Panc1 (cell line): ENCODE measurements around the gene NELFB. TPM values are rescaled to one million over a fixed set of nuclear protein-coding genes. Genes with fewer than 3 reads are reported as not detected.
"Not testable (repeated sequence)": the region's sequence is repeated elsewhere in the genome, so short reads cannot be mapped to it uniquely, and the experiment has no call there.

Source experiments
- ATAC-seq: fragments of 200-7000 bp; cut with Tn5 transposase; 2 replicates; pipeline ENCODE4 v1.9.1; 2020; ENCODE audit warnings: mild to moderate bottlenecking, moderate library complexity
- BruUV-seq: library from RNA; stranded (reverse); fragments of 400-500 nt; replicated peaks from 2 replicates; lab custom pipeline; 2021; lab: Mats Ljungman, UMichigan
- CTCF ChIA-PET: fragments of 300-600 bp; sonication (Branson Sonifier 250); formaldehyde crosslinking; loops from one replicate; lab custom pipeline; 2022; ENCODE audit warnings: antibody characterized with exemption; lab: Charles Lee
- POLR2A ChIA-PET: fragments of 300-600 bp; sonication (Branson Sonifier 250); formaldehyde crosslinking; loops from one replicate; lab custom pipeline; 2022; ENCODE audit warnings: antibody characterized with exemption; lab: Charles Lee
- DNase-seq: peaks from one replicate; pipeline ENCODE4 v3.0.0-alpha.2; 2010; ENCODE audit warnings: low read depth, low spot score
- H3K27ac ChIP-seq: 2 replicates; pipeline ENCODE4 v1.5.1; 2011; ENCODE audit warnings: mild to moderate bottlenecking, low read length, inconsistent platforms
- H3K27me3 ChIP-seq: fragments of 200-500 bp; sonication (Bioruptor generic); 2 replicates; pipeline ENCODE4 v1.6.0; 2014; ENCODE audit warnings: low read length, inconsistent platforms; ENCODE audit not compliant: control insufficient read depth, insufficient read depth
- H3K36me3 ChIP-seq: fragments of 200-500 bp; sonication (Bioruptor generic); 2 replicates; pipeline ENCODE4 v1.5.1; 2014; ENCODE audit warnings: inconsistent platforms, mild to moderate bottlenecking, low read length, moderate library complexity; ENCODE audit not compliant: control insufficient read depth, insufficient read depth
- H3K4me1 ChIP-seq: 2 replicates; pipeline ENCODE4 v1.5.1; 2011; ENCODE audit warnings: inconsistent platforms, mild to moderate bottlenecking, low read length, moderate library complexity; ENCODE audit not compliant: control insufficient read depth, insufficient read depth
- H3K4me3 ChIP-seq, 2 experiments: 2 replicates each; pipeline ENCODE4 v1.5.1; 2011 to 2012; ENCODE audit warnings: low read depth in 2 of 2, low read length in 2 of 2, mild to moderate bottlenecking in 2 of 2, inconsistent platforms in 1 of 2, moderate library complexity in 1 of 2
- H3K9me3 ChIP-seq: fragments of 200-500 bp; sonication (Bioruptor generic); 2 replicates; pipeline ENCODE4 v1.5.1; 2014; ENCODE audit warnings: low read depth, mild to moderate bottlenecking, inconsistent platforms, low read length, moderate library complexity; ENCODE audit not compliant: control insufficient read depth, insufficient read depth
- POLR2AphosphoS5 ChIP-seq: IDR thresholded peaks from 2 replicates; pipeline ENCODE4 v1.6.1; 2012; ENCODE audit warnings: mild to moderate bottlenecking, low read depth, low read length, moderate library complexity
- SIN3A ChIP-seq: IDR thresholded peaks from 2 replicates; pipeline ENCODE4 v1.6.1; 2012; ENCODE audit warnings: low read depth, mild to moderate bottlenecking, low read length, moderate library complexity, borderline replicate concordance; ENCODE audit not compliant: insufficient read depth
- TCF7L2 ChIP-seq: IDR thresholded peaks from 2 replicates; pipeline ENCODE4 v1.6.1; 2011; ENCODE audit warnings: mild to moderate bottlenecking, low read depth, low read length, inconsistent platforms
- in situ Hi-C: cut with HindIII; loops from 2 replicates; pipeline ENCODE4 v1.10.0; 2016; ENCODE audit warnings: low sequenced_read_pairs, low pct_unique_long_range_greater_than_20kb
- intact Hi-C: fragments of 100-400 bp; cut with micrococcal nuclease; formaldehyde crosslinking; loops from one replicate; pipeline ENCODE4 v1.10.0; 2022; ENCODE audit not compliant: unreplicated experiment
- total RNA-seq: library from RNA; stranded (reverse); gene quantifications from one replicate; pipeline ENCODE4 v1.2.1, GENCODE V29; 2021; ENCODE audit not compliant: unreplicated experiment
- TF ChIP-seq, protein P1 (sequence below): fragments of 450-650 bp; IDR thresholded peaks from 2 replicates; pipeline ENCODE4 v1.5.1; 2017; ENCODE audit warnings: mild to moderate bottlenecking
- TF ChIP-seq, protein P2 (sequence below), 2 experiments: IDR thresholded peaks; 2 replicates each; pipeline ENCODE4 v1.6.1; 2011 to 2012; ENCODE audit warnings: low read depth in 2 of 2, control low read depth in 1 of 2, low read length in 1 of 2, mild to moderate bottlenecking in 1 of 2, moderate library complexity in 1 of 2; ENCODE audit not compliant: insufficient read depth in 1 of 2

The NELFB gene
- total RNA-seq, 1 experiment from 2014 or later = 62.4 TPM

DNA sequence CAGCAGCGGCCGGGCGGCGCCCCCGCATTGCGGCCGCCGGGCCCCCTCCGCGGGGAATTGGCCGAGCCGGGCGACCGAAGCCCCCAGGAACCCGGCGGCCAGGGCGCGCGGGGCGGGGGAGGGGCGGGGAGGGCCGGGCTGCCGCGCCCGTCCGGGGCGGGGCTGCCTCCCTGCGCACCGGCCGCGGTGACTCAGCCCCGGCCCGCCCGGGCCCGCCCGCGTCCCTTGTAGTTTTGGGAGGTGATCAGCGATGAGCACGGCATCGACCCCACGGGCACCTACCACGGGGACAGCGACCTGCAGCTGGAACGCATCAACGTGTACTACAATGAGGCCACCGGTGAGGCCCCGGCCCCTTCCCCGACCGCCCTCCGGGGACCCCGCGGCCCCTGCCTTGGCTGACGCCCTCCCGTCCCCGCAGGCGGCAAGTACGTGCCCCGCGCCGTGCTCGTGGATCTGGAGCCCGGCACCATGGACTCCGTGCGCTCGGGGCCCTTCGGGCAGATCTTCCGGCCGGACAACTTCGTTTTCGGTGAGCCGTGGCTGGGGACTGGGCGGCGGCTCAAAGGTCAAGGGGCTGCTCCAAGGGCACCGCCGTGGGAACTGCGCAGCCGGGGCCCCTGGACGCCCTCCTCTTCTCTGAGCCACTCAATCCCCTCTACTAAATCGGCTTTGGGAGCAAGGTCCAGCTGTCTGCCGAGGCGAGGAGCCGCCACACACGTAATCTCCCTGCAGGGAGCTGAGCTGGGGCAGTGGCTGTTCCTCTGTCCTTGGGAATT, 13.4 kb upstream of the NELFB start:
- H3K9me3 ChIP-seq = no peaks in the 10 kb centered on the region
- ChIA-PET CTCF (no interaction called here), POLR2A (interaction anchor here (1.6 kb wide), 1 partner anchor 12 kb away, joined by 4 read pairs; no protein-coding TSS in a partner anchor)
- intact Hi-C loops (no loop called here), in situ Hi-C loops (no loop called here)
- TF ChIP-seq, protein P1, sequence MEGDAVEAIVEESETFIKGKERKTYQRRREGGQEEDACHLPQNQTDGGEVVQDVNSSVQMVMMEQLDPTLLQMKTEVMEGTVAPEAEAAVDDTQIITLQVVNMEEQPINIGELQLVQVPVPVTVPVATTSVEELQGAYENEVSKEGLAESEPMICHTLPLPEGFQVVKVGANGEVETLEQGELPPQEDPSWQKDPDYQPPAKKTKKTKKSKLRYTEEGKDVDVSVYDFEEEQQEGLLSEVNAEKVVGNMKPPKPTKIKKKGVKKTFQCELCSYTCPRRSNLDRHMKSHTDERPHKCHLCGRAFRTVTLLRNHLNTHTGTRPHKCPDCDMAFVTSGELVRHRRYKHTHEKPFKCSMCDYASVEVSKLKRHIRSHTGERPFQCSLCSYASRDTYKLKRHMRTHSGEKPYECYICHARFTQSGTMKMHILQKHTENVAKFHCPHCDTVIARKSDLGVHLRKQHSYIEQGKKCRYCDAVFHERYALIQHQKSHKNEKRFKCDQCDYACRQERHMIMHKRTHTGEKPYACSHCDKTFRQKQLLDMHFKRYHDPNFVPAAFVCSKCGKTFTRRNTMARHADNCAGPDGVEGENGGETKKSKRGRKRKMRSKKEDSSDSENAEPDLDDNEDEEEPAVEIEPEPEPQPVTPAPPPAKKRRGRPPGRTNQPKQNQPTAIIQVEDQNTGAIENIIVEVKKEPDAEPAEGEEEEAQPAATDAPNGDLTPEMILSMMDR = no peak
- TF ChIP-seq SIN3A = no peak
- TF ChIP-seq POLR2AphosphoS5 = no peak
- TF ChIP-seq, protein P2, sequence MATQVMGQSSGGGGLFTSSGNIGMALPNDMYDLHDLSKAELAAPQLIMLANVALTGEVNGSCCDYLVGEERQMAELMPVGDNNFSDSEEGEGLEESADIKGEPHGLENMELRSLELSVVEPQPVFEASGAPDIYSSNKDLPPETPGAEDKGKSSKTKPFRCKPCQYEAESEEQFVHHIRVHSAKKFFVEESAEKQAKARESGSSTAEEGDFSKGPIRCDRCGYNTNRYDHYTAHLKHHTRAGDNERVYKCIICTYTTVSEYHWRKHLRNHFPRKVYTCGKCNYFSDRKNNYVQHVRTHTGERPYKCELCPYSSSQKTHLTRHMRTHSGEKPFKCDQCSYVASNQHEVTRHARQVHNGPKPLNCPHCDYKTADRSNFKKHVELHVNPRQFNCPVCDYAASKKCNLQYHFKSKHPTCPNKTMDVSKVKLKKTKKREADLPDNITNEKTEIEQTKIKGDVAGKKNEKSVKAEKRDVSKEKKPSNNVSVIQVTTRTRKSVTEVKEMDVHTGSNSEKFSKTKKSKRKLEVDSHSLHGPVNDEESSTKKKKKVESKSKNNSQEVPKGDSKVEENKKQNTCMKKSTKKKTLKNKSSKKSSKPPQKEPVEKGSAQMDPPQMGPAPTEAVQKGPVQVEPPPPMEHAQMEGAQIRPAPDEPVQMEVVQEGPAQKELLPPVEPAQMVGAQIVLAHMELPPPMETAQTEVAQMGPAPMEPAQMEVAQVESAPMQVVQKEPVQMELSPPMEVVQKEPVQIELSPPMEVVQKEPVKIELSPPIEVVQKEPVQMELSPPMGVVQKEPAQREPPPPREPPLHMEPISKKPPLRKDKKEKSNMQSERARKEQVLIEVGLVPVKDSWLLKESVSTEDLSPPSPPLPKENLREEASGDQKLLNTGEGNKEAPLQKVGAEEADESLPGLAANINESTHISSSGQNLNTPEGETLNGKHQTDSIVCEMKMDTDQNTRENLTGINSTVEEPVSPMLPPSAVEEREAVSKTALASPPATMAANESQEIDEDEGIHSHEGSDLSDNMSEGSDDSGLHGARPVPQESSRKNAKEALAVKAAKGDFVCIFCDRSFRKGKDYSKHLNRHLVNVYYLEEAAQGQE (IDR thresholded peaks at IDR 0.05; ENCODE audit: insufficient read depth in 1 of 2, low read depth in 2 of 2, low read length in 1 of 2) = no peak
- DNase-seq = no peak
- peak overlapping the region; percentile 58 to 70 for H3K4me3 ChIP-seq
- H3K27me3 ChIP-seq = no peaks in the 10 kb centered on the region
- no TSS peak for BruUV-seq
- peaks cover 4% of the 10 kb centered on the region for H3K36me3 ChIP-seq
- peak overlapping the region; percentile 77; the same call in 1 of the 2 replicates for H3K27ac ChIP-seq
- ATAC-seq = peak; percentile 7
- peaks cover 41% of the 10 kb centered on the region for H3K4me1 ChIP-seq

DNA sequence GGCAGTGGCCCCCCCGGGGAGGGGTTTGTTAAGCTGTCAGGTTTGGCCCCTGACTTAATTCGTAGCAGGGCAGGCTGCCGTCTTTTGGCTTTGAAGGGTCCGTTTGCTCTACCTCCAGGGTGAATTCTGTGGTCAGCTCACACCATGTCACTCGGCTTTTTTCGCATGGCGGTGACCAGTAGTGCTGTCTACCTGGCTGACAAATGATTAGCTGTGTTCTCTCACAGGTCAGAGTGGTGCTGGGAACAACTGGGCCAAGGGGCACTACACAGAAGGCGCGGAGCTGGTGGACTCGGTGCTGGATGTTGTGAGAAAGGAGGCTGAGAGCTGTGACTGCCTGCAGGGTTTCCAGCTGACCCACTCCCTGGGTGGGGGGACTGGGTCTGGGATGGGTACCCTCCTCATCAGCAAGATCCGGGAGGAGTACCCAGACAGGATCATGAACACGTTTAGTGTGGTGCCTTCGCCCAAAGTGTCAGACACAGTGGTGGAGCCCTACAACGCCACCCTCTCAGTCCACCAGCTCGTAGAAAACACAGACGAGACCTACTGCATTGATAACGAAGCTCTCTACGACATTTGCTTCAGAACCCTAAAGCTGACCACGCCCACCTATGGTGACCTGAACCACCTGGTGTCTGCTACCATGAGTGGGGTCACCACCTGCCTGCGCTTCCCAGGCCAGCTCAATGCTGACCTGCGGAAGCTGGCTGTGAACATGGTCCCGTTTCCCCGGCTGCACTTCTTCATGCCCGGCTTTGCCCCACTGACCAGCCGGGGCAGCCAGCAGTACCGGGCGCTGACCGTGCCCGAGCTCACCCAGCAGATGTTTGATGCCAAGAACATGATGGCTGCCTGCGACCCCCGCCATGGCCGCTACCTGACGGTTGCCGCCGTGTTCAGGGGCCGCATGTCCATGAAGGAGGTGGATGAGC, 12.6 kb upstream of the NELFB start:
- in situ Hi-C loops (no loop called here), intact Hi-C loops (no loop called here)
- peaks cover 4% of the 10 kb centered on the region for H3K36me3 ChIP-seq
- ATAC-seq (no peak), DNase-seq (no peak)
- CTCF ChIA-PET = no interaction called here
- TF ChIP-seq, protein P2 (IDR thresholded peaks at IDR 0.05; ENCODE audit: insufficient read depth in 1 of 2, low read depth in 2 of 2, low read length in 1 of 2) = no peak
- TF ChIP-seq, protein P1 = no peak
- TF ChIP-seq SIN3A (no peak), POLR2AphosphoS5 (no peak; the same call in 1 of the 2 replicates), TCF7L2 (no peak)
- no peaks in the 10 kb centered on the region for H3K27me3 ChIP-seq
- BruUV-seq = no TSS peak
- POLR2A ChIA-PET = interaction anchor here (0.6 to 1.6 kb wide), 2 partner anchors 12 to 80 kb away, joined by 4 to 17 read pairs; no protein-coding TSS in a partner anchor
- peak overlapping the region; percentile 58 to 70 for H3K4me3 ChIP-seq
- H3K27ac ChIP-seq = peak overlapping the region; percentile 77
- H3K9me3 ChIP-seq = no peaks in the 10 kb centered on the region
- H3K4me1 ChIP-seq = peaks cover 33% of the 10 kb centered on the region

DNA sequence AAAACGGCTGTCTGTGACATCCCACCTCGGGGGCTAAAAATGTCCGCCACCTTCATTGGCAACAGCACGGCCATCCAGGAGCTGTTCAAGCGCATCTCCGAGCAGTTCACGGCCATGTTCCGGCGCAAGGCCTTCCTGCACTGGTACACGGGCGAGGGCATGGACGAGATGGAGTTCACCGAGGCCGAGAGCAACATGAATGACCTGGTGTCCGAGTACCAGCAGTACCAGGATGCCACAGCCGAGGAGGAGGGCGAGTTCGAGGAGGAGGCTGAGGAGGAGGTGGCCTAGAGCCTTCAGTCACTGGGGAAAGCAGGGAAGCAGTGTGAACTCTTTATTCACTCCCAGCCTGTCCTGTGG, 11.9 kb upstream of the NELFB start:
- H3K9me3 ChIP-seq, CTCF ChIA-PET, ATAC-seq, DNase-seq, intact Hi-C loops, H3K36me3 ChIP-seq, H3K27me3 ChIP-seq, in situ Hi-C loops: not testable (repeated sequence)
- POLR2A ChIA-PET = interaction anchor here (1.6 kb wide), 1 partner anchor 11 kb away, joined by 4 read pairs; no protein-coding TSS in a partner anchor
- Histone ChIP-seq H3K4me3 (peak overlapping the region; percentile 58 to 70), H3K4me1 (peaks cover 26% of the 10 kb centered on the region), H3K27ac (peak overlapping the region; percentile 4; the same call in 1 of the 2 replicates)
- BruUV-seq = TSS peak; percentile 96
